Measurements from ENCODE around the gene CD300E.
"Not testable (repeated sequence)": the region's sequence is repeated elsewhere in the genome, so short reads cannot be mapped to it uniquely, and the experiment has no call there.

CD300E gene

GRCh38 chr17:74598346-74599022 lies 25.1 kb downstream of the CD300E start:
- no peak for DNase-seq

GRCh38 chr17:74597069-74597790 lies 26.3 kb downstream of the CD300E start:
- DNase-seq = no peak

DNA sequence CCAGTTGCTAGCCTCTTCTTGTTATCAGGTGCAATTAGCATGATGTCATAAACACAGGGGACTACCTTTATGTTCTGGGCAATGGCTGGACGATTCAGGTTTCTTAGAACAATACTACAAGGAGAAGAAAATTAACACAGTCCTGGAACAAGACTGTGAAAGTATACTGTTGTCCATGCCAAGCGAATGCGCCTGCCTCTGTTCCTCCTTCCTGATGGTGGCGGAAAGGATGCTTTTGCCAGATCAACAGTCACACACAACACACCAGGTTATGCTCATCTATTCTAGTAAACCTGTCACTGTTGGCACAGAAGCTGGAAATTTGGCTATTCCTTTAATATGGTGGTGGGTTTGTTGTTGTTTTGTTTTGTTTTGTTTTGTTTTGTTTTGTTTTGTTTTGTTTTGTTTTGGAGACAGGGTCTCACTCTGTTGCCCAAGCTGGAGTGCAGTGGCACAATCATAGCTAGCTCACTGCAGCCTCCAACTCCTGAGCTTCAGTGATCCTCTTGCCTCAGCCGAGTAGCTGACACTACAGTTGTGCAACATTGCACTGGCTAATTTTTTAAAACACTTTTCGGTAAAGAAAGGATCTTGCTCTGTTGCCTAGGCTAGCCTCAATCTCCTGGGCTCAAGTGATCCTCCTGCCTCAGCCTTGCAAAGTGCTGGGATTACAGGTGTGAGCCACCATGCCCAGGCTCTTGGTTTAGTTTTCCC lies 28.3 kb downstream of the CD300E start:
- no peak for DNase-seq

DNA sequence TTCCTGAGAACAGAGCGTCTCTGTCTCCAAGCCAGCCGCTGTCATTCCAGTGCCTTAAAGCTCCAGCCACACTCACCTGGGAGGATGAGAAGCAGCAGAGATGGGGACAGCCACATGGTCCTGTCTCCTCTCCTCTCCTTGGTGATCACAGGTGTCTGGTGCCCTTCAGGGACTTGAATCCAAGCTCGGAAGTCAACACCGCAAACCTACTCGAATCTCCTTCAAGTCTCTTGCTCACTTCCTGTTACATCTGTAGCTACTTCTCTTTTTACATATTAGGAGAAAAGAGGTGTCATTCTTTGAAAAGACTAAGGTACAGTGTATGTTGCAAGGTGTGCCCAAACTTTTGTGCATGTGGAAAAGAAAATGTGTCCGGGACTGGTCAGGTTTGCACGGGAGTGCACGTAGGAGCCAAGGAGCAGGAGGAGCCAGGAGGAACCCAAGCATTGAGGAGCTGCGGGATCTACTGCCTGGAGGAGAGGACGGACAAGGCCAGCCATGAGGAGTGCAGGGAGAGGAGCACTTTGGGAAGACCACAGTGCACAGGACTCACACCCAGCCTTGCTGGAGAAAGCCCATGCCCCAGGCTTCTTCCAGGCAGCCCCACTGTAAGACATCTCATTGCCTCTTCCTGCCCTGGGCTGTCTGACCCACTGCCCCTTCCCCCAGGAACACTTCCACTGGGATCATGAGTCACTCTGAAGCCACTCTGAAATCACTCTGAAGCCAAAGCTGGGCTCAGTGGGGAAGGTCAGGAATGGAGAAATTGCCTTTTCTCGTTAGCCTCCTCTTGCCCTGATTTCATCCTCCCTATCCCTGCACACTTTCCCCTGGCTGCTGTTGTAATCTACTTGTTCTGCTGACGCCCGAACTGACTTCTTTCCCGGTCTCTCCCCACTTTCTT lies 31.2 kb downstream of the CD300E start, which contains the start of gene CD300LD:
TSS of gene CD300LD (minus strand) at position 197 of the 904 bp plus-strand sequence. CDS start at position 116, 81 bp downstream.
- DNase-seq = no peak

DNA sequence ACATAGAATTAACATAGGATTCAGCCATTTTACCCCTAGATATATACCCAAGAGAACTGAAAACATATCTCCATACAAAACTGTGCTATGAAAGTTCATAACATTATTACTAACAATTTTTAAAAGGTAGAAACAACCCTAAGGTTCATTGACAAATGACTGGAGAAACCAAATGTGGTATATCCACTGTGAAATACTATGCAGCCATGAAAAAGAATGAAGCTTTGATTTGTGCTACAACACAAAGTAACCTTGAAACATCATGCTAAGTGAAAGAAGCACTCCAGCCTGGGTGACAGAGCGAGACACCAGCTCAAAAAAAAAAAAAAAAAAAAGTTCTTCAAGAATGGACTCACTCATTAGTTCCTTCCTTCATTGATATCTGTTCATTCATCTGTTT lies 32.0 kb downstream of the CD300E start:
- no peak for DNase-seq

GRCh38 chr17:74585711-74586110 lies 37.8 kb downstream of the CD300E start:
- DNase-seq = no peak

DNA sequence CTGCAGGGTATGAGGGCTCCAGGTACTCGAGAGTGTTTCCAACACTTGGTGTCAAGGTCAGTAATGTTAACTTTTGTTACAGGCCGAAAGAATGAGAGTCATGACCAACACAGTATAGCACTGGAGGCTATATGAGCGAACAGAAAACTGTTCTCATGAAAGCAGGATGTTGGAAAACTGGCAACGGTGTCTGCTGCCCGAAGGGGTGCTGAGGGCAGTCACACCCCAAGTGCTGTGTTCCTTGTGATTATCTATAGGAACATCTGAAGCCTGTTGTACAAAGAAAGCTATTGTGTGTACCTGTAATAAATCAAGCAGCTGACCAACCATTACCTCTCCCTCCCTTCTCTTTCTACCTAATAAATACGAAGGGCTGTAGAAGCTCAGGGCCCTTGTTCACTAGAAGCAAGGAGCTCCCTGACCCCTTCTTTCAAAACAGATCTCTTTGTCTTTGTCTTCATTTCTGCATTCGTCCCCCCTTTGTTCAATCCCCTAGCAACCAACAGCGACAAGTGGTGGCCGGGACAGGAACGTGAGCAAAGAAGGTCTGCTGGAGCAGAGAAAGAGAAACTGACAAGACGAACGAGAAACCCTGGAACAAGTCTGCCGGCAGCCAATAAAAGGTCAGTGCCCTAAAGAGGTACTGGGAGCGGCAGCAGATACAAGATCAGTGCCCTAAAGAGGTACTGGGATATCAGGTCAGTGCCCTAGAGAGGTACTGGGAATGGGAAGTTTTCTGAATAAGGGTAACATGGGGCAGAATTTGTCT lies 39.1 kb downstream of the CD300E start:
- no peak for DNase-seq

- no peak for DNase-seq
Observed at GRCh38 chr17:74582633-74583032, 40.9 kb downstream of the CD300E start.

DNA sequence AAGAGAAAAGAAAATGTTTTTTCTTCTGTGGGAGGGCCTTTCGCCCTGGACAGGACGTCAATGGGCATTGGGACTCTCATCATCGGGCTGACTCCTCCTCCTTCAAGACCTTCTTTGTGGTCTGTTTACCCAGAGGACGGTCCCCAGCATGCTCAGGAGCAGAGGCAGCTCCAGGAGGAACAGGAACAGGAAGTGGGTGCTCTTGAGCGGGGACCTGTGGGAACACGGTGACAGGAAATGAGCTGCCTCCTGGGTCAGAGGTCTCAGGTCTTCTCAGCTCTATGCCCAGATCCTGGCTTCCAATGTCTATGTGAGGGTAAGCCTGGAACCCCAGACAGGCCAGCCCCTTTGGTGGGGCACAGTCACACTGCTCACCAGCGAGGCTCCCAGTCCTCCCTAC lies 43.6 kb downstream of the CD300E start:
- no peak for DNase-seq

DNA sequence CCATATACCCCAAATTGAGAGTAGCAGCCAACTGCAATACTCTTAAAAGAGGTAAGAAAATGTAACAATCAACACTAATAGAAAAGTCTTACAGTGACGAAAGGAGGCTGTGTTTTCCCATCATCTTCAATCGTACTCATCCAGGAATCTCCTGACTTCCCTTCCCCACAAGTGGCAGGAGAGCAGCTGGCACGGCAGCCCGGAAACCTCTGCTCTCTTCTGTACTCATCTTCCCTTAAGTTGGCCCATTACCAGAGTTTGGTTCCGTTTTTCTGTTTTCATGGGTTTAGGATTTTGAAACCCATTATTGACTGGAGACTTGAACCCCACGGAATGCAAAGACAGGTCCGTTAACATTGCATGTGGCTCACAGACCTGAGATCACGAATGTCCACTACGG lies 44.6 kb downstream of the CD300E start:
- no peak for DNase-seq

- no peak for DNase-seq
Observed at GRCh38 chr17:74574489-74575142, 48.9 kb downstream of the CD300E start.

DNA sequence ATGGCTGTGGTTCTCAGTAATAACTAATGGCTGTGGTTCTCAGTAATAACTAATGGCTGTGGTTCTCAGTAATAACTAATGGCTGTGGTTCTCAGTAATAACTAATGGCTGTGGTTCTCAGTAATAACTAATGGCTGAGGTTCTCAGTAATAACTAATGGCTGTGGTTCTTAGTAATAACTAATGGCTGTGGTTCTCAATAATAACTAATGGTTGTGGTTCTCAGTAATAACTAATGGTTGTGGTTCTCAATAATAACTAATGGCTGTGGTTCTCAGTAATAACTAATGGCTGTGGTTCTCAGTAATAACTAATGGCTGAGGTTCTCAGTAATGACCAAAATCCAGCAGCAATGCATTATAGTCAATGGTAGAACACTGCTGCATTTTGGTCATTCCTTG lies 49.9 kb downstream of the CD300E start:
- not testable (repeated sequence) for DNase-seq

- no peak for DNase-seq
Observed at GRCh38 chr17:74573169-74573568, 50.4 kb downstream of the CD300E start.

GRCh38 chr17:74571621-74572270 lies 51.8 kb downstream of the CD300E start:
- no peak for DNase-seq

GRCh38 chr17:74569020-74570003 lies 54.2 kb downstream of the CD300E start:
- DNase-seq = peak; percentile 43

DNA sequence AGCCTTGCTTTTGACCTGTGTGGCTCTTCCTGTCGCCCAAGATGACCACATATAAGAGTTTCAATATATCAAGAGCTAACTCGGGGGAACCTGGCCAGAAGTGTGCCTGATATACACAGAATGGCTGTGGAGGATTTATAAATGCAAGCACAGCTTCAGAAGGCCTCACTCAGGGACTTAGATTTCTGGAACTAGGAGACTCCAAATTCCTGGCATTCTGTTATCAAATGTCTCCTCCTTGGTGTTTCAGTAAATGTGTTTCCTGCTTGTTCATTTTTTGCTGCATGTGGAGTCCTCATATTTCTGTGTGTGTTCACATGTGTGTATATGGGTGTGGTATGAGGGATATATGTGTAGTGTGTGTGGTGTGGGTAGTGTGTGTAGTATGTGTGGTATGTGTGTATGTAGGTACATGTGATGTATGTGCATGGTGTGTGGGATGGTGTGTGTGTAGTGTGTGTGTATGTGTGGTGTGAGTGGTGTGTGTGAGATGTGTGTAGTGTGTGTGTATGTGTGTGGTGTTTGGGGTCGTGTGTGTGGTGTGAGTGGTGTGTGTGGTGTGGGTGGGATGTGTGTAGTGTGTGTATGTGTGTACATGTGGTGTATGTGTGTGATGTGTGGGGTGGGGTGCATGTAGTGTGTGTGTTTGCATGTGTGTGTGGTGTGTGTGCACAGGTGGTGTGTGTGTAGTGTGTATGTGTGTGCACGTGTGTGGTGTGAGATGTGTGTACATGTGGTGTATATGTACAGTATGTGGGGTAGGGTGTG lies 55.2 kb downstream of the CD300E start:
- no peak for DNase-seq

- DNase-seq = no peak
Observed at GRCh38 chr17:74567397-74567796, 56.1 kb downstream of the CD300E start, which contains the start of gene CD300H. CD300H (minus strand) TSS chr17:74567509.

DNA sequence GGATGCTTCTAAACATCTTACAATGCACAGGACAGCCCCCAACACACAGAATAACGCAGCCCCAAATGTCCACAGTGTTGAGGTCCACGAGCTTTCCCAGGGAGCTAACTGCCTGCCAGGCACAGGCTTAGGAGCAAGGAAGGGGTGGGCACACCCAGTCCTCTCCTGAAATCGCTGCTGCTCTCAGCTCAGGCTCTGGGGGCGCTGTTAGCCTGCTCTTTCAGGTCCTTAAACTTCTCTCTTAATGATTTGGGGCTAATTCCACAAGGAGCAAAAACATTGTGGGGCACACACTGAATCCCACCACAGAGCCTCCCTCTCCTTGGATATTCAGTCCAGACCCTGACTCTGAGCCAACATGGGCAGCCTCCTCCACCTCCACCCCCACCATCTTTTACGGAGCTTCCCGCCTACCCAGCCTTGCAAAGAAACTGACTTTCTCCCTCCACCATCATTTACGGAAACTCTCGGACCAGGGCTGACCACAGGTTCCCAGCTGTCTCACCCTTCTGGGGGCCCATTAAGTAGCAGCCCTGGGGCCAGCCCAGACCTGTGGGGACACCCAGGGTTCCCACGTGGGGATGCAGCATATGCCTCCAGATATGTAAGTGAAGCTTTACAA lies 57.3 kb downstream of the CD300E start:
- DNase-seq = no peak
